Left kidney (tissue), 8 donors: ENCODE measurements around the gene OR2D2. TPM values are rescaled to one million over a fixed set of nuclear protein-coding genes. Genes with fewer than 3 reads are reported as not detected.
"Not testable (repeated sequence)": the region's sequence is repeated elsewhere in the genome, so short reads cannot be mapped to it uniquely, and the experiment has no call there.

Experiments
- DNase-seq: peaks from one replicate; pipeline ENCODE4 v3.0.0-alpha.2; 2013
- long read RNA-seq, 8 donors: transcript quantifications; one replicate each; lab custom pipeline, GENCODE V29; 2026
- polyA plus RNA-seq: library from polyadenylated mRNA; unstranded; fragments of 120-200 nt; gene quantifications from one replicate; pipeline ENCODE4 v1.2.1, GENCODE V29; 2013; ENCODE audit not compliant: insufficient read length

OR2D2 gene, protein sequence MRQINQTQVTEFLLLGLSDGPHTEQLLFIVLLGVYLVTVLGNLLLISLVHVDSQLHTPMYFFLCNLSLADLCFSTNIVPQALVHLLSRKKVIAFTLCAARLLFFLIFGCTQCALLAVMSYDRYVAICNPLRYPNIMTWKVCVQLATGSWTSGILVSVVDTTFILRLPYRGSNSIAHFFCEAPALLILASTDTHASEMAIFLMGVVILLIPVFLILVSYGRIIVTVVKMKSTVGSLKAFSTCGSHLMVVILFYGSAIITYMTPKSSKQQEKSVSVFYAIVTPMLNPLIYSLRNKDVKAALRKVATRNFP
- polyA plus RNA-seq = not detected
- long read RNA-seq, donor 1 = 0 reads
- long read RNA-seq, donor 2 = 0 reads
- long read RNA-seq, donor 3 = 0 reads
- long read RNA-seq, donor 4 = 0 reads
- long read RNA-seq, donor 5 = 0 reads
- long read RNA-seq, donor 6 = 0 reads
- long read RNA-seq, donor 7 = 0 reads
- long read RNA-seq, donor 8 = 0 reads

DNA sequence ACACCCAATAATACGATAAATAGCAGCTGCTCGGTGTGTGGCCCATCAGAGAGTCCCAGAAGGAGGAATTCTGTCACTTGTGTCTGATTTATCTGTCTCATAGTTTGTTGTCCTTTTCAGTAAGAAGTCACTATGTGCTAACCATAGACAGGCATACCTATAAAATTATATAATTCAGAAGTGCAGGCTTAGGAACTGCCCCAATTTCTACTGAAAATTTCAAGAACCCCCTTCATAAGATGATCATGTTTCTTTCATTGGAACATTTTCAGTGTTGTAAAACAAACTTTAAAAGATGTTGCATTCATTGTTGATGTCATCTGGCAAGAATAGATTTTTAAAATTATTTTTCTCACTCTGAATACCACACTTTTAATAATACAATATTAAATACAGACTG lies at the start of gene OR2D2:
TSS of gene OR2D2 (minus strand) at position 101 of the 400 bp plus-strand sequence. CDS start at position 101, 0 bp downstream.
- no peak for DNase-seq

- DNase-seq = no peak
These were observed 49.7 kb upstream of the OR2D2 start for GRCh38 chr11:6941970-6942369.

GRCh38 chr11:6932145-6932544 lies 39.8 kb upstream of the OR2D2 start:
- no peak for DNase-seq

- no peak for DNase-seq
These were observed 38.9 kb upstream of the OR2D2 start for GRCh38 chr11:6931146-6931713.

- no peak for DNase-seq
These were observed 36.6 kb upstream of the OR2D2 start for GRCh38 chr11:6928916-6929315.

DNA sequence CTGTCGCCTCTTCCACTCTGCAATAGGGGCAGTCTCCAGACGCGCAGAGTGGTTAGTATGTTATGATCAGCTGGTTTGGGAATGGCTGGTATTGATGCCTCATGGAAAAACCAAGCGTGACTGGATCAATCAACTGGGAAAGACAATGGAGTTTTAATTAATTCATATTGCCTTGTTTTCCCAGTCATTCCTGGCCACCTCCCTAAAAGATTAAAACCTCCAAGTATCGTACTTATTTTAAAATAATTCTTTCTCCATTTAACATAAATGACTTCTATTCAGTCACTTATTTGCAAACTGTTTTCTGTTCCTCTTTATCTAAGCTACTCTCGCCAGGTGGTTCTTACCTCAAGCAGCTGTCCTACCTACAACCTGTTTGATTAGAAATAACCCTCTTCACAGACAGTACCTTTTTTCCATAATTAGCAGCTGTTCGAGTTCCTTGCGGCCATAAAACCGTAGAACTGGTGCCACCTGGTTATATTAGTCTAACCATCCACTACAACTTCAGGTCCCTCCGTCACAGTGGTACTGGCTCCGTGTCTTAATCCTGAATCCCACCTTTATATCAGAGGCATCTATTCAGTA lies 34.8 kb upstream of the OR2D2 start:
- DNase-seq = no peak

- DNase-seq = peak; percentile 52
These were observed 34.1 kb upstream of the OR2D2 start, which contains the start of gene ZNF215 for GRCh38 chr11:6926208-6927029. Gene ZNF215 (plus strand): TSS chr11:6926426. CDS start chr11:6932273, 5,847 bp downstream.

DNA sequence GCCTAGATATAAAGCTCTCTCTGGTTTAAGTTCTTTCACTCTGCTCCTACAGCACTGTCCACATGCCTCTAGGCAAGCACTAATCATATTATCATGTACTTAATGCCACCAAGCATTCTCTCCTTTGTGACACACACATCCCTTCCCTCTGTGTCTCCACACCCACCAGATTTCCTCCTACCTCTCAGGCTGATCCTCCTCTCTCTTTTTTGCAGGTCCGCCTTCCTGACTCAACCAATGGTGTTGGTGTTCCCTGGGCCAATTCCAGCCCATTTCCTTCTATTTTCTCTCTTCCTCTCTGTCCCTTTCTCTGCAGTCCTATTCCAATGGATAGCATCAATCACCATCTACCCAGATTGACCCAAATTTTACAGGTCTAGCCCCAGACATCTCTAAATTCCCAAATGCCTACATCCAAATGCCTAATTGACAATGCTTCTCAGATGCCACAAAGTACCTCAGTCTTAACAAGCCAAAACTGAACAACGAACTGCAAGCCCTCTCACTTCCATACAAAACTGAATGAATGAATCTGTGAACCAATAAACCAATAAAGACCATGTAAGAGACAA lies 33.4 kb upstream of the OR2D2 start:
- DNase-seq = no peak

- no peak for DNase-seq
These were observed 32.8 kb upstream of the OR2D2 start for GRCh38 chr11:6925007-6925577.

DNA sequence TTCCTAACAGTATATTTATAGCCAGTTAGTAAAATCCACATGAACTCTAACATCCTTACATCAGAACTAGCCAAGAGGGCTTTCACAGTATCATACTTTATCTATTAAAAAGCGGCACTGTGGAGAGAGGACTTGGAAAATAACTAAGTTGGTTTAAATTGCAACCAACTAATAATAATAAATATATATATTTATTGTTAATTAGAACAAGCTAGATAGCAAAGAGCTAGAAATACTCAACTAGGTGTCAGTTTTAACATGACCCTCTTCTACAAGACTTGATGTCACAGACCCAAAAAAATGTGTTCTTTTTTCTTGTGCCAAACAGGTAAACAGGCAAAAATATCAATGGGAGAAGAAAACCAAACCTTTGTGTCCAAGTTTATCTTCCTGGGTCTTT lies 28.4 kb upstream of the OR2D2 start, which contains the start of gene OR2D3:
TSS of gene OR2D3 (plus strand) at position 301 of the 400 bp plus-strand sequence. CDS start at position 301, 0 bp downstream.
- no peak for DNase-seq

GRCh38 chr11:6919698-6920097 lies 27.4 kb upstream of the OR2D2 start:
- no peak for DNase-seq

DNA sequence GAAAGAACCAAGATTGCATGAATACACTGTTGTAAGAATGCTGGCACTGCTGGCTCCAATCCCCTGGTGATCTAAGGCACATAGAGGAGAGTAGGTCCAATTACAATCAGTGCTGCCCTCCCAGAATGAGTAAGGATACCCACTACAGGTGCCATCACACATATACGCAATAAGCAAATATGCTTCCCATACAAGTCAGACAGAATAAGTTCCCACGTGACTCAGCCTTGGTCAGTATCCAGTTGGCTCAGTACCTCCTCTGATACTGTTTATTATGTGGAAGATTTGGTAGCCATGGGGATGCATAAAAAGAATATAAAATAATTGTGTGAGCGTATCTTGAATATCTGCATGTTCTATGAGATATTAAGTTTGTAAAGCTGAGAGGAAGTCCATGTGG lies 19.6 kb upstream of the OR2D2 start:
- no peak for DNase-seq

DNA sequence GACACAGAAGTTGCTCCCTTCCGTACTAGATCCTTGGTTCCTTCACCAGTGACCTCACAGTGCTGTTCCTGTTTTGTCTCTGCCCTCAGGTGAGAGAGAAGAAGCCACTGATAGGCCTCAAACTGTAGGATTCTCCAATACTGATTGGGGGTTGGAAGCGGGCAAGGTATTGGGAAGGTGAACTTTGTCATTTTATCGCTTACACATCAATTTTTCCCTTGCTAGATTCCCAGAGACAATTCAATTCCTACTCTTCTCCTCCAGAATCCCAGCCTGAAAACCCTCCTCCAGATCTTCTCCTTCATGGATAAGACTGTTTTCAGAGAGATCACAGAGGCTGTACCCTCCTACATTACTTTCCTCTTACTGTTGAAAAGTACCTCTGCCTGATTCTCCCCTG lies 19.1 kb upstream of the OR2D2 start:
- no peak for DNase-seq

- DNase-seq = not testable (repeated sequence)
These were observed 12.5 kb upstream of the OR2D2 start for GRCh38 chr11:6904804-6905203.

- DNase-seq = no peak
These were observed 8.2 kb upstream of the OR2D2 start for GRCh38 chr11:6900327-6900999.

DNA sequence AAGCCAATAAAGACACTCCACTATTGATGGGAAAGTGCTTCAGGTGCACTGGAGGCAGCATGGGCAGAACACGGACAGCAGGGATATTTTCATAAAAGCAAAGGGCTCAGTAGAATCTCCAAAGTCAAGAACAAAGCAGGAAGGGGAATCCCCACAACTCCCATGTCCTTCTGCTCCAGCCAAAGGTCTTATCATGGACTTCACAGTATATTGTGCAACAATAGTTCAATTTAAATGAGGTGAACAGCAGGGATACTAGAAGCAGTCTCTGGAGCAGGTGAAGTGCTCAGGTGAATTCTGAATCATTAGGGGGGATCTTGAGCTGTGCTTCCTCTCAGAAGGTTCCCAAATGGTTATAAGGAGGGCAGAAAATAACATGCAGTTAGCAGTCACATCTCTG lies 6.6 kb upstream of the OR2D2 start:
- DNase-seq = no peak

DNA sequence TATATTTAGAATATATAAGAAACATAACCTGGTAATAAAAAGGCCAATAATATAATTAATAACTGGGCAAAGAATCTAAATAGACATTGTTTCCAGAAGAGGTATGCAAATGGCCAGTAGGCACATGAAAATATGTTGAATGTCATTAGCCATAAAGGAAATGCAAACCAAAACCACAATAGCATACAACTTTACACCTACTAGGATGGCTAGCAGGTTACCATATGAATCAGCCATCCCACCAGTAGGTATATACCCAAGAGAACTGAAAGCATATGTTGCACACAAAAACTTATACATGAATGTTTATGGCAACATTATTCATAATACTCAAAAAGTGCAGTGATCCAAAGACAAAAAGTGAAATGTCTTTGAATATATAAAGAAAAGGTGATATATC lies 2.7 kb upstream of the OR2D2 start:
- DNase-seq = no peak

GRCh38 chr11:6894097-6894496 lies 1.8 kb upstream of the OR2D2 start:
- no peak for DNase-seq

DNA sequence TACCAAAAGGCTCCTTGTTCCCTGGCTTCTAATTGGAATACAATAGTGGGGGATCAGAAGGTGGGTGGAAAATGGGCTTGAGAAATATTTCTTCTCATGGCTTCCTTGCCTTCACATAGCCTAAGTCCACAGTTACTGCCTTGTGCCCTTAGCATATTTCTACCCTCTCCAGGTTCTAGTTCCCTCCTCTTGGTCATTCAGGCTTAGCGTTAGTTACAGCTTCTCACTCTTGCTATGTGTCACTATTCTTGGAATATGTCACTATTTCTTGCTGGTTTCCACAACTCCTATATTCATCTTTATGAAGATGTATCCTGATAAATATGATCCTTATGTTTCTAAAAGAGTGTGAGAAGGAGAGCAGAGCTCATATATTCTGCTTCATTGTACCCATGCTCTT lies 2.5 kb downstream of the OR2D2 start:
- DNase-seq = no peak

DNA sequence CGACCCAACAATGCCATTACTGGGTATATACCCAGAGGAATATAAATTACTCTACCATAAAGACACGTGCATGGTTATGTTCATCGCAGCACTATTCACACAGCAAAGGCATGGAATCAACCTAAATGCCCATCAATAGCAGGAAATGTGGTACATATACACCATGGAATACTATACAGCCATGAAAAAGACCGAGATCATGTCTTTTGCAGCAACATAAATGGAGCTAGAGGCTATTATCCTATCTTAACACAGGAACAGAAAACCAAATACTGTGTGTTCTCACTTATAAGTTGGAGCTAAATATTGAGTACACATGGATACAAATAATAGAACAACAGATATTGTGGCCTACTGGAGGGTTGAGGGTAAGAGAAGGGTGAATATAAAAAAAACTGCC lies 3.5 kb downstream of the OR2D2 start:
- DNase-seq = no peak

DNA sequence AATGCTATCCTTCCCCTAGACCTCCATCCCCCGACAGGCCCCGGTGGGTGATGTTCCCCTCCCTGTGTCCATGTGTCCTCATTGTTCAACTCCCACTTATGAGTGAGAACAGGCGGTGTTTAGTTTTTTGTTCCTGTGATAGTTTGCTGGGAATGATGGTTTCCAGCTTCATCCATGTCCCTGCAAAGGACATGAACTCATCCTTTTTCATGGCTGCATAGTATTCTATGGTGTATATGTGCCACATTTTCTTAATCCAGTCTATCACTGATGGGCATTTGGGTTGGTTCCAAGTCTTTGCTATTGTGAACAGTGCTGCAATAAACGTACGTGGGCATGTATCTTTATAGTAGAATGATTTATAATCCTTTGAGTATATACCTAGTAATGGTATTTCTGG lies 4.6 kb downstream of the OR2D2 start:
- DNase-seq = not testable (repeated sequence)
